HG03460 (cell line): Measurements from ENCODE around the gene RPRM.
"Not testable (repeated sequence)": the region's sequence is repeated elsewhere in the genome, so short reads cannot be mapped to it uniquely, and the experiment has no call there.

Source experiments
- ATAC-seq: cut with Tn5 transposase; IDR thresholded peaks from one replicate; pipeline ENCODE4 v1.9.1; 2021; ENCODE audit not compliant: unreplicated experiment

RPRM gene

GRCh38 chr2:153478289-153479261 lies at the start of gene RPRM:
Gene RPRM (minus strand): TSS chr2:153478762. CDS start chr2:153478565, 197 bp downstream.
- peak; percentile 92 for ATAC-seq

- no peak for ATAC-seq
Observed at GRCh38 chr2:153519257-153519875, 40.8 kb upstream of the RPRM start.

GRCh38 chr2:153512331-153512730 lies 33.8 kb upstream of the RPRM start:
- no peak for ATAC-seq

- ATAC-seq: no peak
Observed at GRCh38 chr2:153510996-153511395, 32.4 kb upstream of the RPRM start.

- no peak for ATAC-seq
Observed at GRCh38 chr2:153509133-153509532, 30.6 kb upstream of the RPRM start.

GRCh38 chr2:153506499-153506898 lies 27.9 kb upstream of the RPRM start:
- not testable (repeated sequence) for ATAC-seq

GRCh38 chr2:153499439-153499838 lies 20.9 kb upstream of the RPRM start:
- no peak for ATAC-seq

GRCh38 chr2:153497938-153498629 lies 19.5 kb upstream of the RPRM start:
- no peak for ATAC-seq

GRCh38 chr2:153495725-153496124 lies 17.2 kb upstream of the RPRM start:
- no peak for ATAC-seq

- ATAC-seq: no peak
Observed at GRCh38 chr2:153488072-153488471, 9.5 kb upstream of the RPRM start.

GRCh38 chr2:153487448-153487847 lies 8.9 kb upstream of the RPRM start:
- no peak for ATAC-seq

- no peak for ATAC-seq
Observed at GRCh38 chr2:153479573-153479972, 1.0 kb upstream of the RPRM start.

- ATAC-seq: no peak
Observed at GRCh38 chr2:153477636-153478288, 800 bp downstream of the RPRM start.

- ATAC-seq: no peak
Observed at GRCh38 chr2:153476816-153477635, 1.5 kb downstream of the RPRM start.

- no peak for ATAC-seq
Observed at GRCh38 chr2:153476491-153476815, 2.1 kb downstream of the RPRM start.

- ATAC-seq: no peak
Observed at GRCh38 chr2:153474876-153475435, 3.6 kb downstream of the RPRM start.

GRCh38 chr2:153474407-153474806 lies 4.2 kb downstream of the RPRM start:
- no peak for ATAC-seq

GRCh38 chr2:153470867-153471266 lies 7.7 kb downstream of the RPRM start:
- ATAC-seq: no peak

- no peak for ATAC-seq
Observed at GRCh38 chr2:153464395-153464794, 14.2 kb downstream of the RPRM start.

GRCh38 chr2:153462338-153462859 lies 16.2 kb downstream of the RPRM start:
- ATAC-seq: no peak
